Measurements from ENCODE around the gene FBN1.

- TF ChIP-seq POLR2AphosphoS5 (IDR thresholded peaks at IDR 0.05; ENCODE audit: insufficient read depth in 1 of 2, low read depth in 1 of 2) (no peak), POLR2A (IDR thresholded peaks at IDR 0.05) (no peak)
- TF ChIP-seq, protein P1, sequence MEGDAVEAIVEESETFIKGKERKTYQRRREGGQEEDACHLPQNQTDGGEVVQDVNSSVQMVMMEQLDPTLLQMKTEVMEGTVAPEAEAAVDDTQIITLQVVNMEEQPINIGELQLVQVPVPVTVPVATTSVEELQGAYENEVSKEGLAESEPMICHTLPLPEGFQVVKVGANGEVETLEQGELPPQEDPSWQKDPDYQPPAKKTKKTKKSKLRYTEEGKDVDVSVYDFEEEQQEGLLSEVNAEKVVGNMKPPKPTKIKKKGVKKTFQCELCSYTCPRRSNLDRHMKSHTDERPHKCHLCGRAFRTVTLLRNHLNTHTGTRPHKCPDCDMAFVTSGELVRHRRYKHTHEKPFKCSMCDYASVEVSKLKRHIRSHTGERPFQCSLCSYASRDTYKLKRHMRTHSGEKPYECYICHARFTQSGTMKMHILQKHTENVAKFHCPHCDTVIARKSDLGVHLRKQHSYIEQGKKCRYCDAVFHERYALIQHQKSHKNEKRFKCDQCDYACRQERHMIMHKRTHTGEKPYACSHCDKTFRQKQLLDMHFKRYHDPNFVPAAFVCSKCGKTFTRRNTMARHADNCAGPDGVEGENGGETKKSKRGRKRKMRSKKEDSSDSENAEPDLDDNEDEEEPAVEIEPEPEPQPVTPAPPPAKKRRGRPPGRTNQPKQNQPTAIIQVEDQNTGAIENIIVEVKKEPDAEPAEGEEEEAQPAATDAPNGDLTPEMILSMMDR (IDR thresholded peaks at IDR 0.05): no peak
These were observed 20.8 kb downstream of the FBN1 start for GRCh38 chr15:48624700-48625099.

All from vagina (tissue), 2 donors.